Nephron (organoid): ENCODE data around the gene AP3S1.
"Not testable (repeated sequence)": the region's sequence is repeated elsewhere in the genome, so short reads cannot be mapped to it uniquely, and the experiment has no call there.

Experiments
- H3K27ac Mint-ChIP-seq, 3 experiments: 2 replicates each; pipeline ENCODE4 v1.8.0; 2020; ENCODE audit warnings: mixed read lengths in 3 of 3, mild to moderate bottlenecking in 2 of 3, moderate library complexity in 1 of 3
- H3K27me3 Mint-ChIP-seq: 2 replicates; pipeline ENCODE4 v1.8.0; 2021; ENCODE audit warnings: low read depth, mild to moderate bottlenecking, moderate library complexity, mixed read lengths
- H3K36me3 Mint-ChIP-seq: 2 replicates; pipeline ENCODE4 v1.8.0; 2020; ENCODE audit warnings: low read depth, mixed read lengths
- H3K4me1 Mint-ChIP-seq: 2 replicates; pipeline ENCODE4 v1.8.0; 2020; ENCODE audit warnings: mixed read lengths
- H3K4me3 Mint-ChIP-seq, 3 experiments: 2 replicates each; pipeline ENCODE4 v1.8.0; 2020; ENCODE audit warnings: mild to moderate bottlenecking in 3 of 3, mixed read lengths in 3 of 3, moderate library complexity in 2 of 3
- H3K9me3 Mint-ChIP-seq: 2 replicates; pipeline ENCODE4 v1.8.0; 2020; ENCODE audit warnings: mixed read lengths
- TF ChIP-seq, protein P1 (sequence below), 3 experiments: fragments of 200-600 bp; sonication (generic); IDR thresholded peaks; one replicate each; pipeline ENCODE4 v1.5.0; 2021; ENCODE audit warnings: antibody characterized with exemption in 3 of 3; ENCODE audit not compliant: unreplicated experiment in 3 of 3

Gene AP3S1

DNA sequence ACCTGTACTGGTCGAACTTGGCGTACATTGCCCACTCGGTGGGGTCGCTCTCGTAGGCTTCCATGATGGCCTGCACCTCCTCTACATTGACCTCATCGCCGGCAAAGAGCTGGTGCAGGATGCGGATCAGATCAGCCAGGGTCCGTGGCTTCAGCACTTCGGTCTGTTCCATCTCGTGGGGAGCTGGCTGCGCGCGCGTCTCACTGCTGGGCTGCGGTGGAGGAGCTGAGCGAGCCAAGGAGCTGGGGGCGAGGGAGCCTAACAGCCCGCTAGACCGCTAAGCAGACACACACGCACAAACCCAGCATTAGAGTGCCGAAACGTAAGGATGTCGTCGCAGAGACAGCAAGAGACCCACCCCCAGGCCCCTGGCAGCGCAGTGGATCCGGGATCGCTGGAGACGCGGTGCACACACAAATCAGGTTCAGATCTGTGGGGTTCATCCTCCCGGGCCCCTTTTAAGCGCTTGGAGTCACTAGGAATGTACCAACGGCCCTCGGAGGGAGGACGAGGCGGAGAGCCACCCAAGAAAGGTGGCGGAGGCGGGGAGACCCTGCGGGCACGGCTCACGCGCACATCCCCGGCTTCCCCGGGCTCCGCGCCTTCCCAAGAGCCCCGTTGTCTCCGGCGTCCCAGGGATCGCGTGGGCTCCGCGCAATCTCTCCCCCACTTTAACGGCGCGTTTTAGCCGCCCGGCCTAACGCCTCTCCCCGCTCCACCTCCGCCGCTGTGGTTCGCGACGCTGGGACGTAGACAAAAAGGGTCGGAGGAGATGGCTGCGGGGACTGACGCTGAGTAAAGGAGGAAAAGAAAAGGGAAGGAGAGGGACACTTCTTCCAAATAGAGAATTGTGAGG lies 25.3 kb upstream of the AP3S1 start, which contains the start of gene CDO1:
TSS of gene CDO1 (minus strand) at position 434 of the 856 bp plus-strand sequence. CDS start at position 172, 262 bp downstream.
- Mint-ChIP-seq H3K36me3 (peaks cover 13% of the 10 kb centered on the region), H3K9me3 (no peaks in the 10 kb centered on the region), H3K27ac (peak within 1 kb of the TSS; percentile 98 to 99 (median 99)), H3K4me1 (peaks cover 35% of the 10 kb centered on the region), H3K4me3 (peak within 1 kb of the TSS; percentile 96), H3K27me3 (peaks cover 21% of the 10 kb centered on the region)
- TF ChIP-seq, protein P1, sequence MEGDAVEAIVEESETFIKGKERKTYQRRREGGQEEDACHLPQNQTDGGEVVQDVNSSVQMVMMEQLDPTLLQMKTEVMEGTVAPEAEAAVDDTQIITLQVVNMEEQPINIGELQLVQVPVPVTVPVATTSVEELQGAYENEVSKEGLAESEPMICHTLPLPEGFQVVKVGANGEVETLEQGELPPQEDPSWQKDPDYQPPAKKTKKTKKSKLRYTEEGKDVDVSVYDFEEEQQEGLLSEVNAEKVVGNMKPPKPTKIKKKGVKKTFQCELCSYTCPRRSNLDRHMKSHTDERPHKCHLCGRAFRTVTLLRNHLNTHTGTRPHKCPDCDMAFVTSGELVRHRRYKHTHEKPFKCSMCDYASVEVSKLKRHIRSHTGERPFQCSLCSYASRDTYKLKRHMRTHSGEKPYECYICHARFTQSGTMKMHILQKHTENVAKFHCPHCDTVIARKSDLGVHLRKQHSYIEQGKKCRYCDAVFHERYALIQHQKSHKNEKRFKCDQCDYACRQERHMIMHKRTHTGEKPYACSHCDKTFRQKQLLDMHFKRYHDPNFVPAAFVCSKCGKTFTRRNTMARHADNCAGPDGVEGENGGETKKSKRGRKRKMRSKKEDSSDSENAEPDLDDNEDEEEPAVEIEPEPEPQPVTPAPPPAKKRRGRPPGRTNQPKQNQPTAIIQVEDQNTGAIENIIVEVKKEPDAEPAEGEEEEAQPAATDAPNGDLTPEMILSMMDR (IDR thresholded peaks at IDR 0.05; ENCODE audit: unreplicated experiment in 3 of 3): no peak

DNA sequence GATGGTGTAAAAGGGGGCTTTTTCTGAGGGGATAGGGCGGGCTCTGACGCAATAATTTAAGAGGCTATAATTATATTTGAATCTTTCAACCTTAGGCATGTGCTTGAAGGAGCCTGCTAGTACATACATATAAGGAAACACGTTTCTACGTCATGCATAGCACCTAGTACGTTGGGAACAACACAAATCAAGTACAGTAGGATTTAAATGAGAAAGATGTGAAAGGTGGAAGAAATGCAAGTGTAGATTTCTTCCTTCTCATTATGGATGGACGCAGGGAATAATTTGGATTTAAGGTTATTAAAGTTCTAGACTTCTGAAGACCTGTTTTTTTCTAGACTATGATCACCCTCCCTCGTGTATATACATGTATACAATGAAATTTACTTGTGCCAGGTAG lies 24.3 kb upstream of the AP3S1 start:
- Mint-ChIP-seq H3K9me3 (peaks cover 2% of the 10 kb centered on the region), H3K36me3 (peaks cover 8% of the 10 kb centered on the region), H3K4me3 (peak overlapping the region; percentile 59 to 96 (median 66)), H3K4me1 (peaks cover 31% of the 10 kb centered on the region), H3K27me3 (peaks cover 21% of the 10 kb centered on the region), H3K27ac (peak overlapping the region; percentile 98 to 99 (median 99))
- TF ChIP-seq, protein P1 (IDR thresholded peaks at IDR 0.05; ENCODE audit: unreplicated experiment in 3 of 3): no peak

DNA sequence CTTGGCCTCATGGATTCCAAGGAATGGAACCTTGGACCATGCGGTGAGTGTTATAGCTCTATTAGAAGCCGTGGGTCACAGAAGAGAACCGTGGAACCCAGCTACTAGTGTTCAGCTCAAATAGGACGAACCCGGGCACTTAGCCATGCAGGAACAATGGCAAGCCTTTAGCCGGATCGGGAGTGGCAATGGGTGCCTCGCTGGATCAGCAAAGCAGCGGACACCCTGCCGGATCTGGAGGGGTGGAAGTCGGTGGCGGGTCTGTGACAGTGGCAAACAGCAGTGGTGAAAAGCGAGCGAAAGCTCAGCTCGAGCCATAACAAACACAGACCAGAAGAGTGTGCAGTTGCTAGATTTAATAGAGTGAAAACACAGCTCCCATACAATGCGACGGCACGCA lies 22.9 kb upstream of the AP3S1 start:
- H3K4me3 Mint-ChIP-seq: peak overlapping the region in 1 of 3 experiments; percentile 64
- H3K27ac Mint-ChIP-seq: no peak overlapping the region
- peaks cover 19% of the 10 kb centered on the region for H3K27me3 Mint-ChIP-seq
- peaks cover 6% of the 10 kb centered on the region for H3K9me3 Mint-ChIP-seq
- peaks cover 3% of the 10 kb centered on the region for H3K36me3 Mint-ChIP-seq
- peaks cover 23% of the 10 kb centered on the region for H3K4me1 Mint-ChIP-seq
- TF ChIP-seq, protein P1 (IDR thresholded peaks at IDR 0.05; ENCODE audit: unreplicated experiment in 3 of 3): no peak

DNA sequence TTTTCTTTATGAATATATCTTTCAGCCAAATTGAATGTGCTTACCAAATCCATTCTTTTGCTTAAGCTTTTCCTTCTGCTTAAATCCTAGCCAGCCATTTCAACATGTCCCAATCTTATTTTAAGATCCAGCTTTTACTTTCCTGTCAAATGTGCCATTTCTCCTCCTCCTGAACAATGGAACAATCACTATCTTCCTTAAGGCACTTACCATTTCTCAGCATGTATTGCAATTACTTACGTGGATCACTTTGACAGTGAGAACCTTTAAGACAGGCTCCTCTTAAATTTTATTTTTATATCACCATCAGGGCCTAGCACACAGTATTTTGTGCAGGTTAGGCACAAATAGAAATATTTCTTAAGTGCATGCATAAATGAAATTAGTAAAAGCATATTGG lies 20.9 kb upstream of the AP3S1 start:
- H3K9me3 Mint-ChIP-seq: peaks cover 20% of the 10 kb centered on the region

DNA sequence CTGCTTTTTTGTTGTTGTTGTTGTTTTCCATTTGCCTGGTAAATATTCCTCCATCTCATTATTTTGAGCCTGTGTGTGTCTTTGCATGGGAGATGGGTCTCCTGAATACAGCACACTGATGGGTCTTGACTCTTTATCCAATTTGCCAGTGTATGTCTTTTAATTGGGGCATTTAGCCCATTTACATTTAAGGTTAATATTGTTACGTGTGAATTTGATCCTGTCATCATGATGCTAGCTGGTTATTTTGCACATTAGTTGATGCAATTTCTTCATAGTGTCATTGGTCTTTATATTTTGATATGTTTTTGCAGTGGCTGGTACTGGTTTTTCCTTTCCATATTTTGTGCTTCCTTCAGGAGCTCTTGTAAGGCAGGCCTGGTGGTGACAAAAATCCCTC lies 16.8 kb upstream of the AP3S1 start:
- H3K27ac Mint-ChIP-seq, H3K4me1 Mint-ChIP-seq, H3K27me3 Mint-ChIP-seq, H3K4me3 Mint-ChIP-seq: not testable (repeated sequence)
- Mint-ChIP-seq H3K36me3 (peaks cover 35% of the 10 kb centered on the region), H3K9me3 (peaks cover 30% of the 10 kb centered on the region)

More for the DNA sequence above, 20.9 kb upstream of the AP3S1 start:
- peaks cover 4% of the 10 kb centered on the region for H3K36me3 Mint-ChIP-seq
- peaks cover 6% of the 10 kb centered on the region for H3K4me1 Mint-ChIP-seq
- peaks cover 4% of the 10 kb centered on the region for H3K27me3 Mint-ChIP-seq
- no peak overlapping the region for H3K4me3 Mint-ChIP-seq
- no peak overlapping the region for H3K27ac Mint-ChIP-seq
- TF ChIP-seq, protein P1 (IDR thresholded peaks at IDR 0.05; ENCODE audit: unreplicated experiment in 3 of 3): no peak

DNA sequence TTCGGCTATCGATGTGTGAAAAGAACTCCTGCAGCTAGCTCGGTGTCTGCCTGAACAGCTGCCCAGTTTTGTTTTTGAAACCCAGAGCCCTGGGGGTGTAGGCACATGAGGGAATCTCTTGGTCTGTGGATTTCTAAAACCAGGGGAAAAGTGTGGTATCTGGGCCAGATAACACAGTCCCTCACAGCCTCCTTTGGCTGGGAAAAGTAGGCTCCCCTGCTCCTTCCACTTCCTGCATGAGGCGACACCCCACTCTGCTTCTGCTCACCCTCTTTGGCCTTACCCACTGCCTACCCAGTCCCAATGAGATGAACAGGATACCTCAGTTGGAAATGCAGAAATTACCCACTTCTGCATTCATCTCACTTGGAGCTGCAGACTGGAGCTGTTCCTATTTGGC lies 15.8 kb upstream of the AP3S1 start:
- Mint-ChIP-seq H3K9me3 (peaks cover 30% of the 10 kb centered on the region), H3K4me3 (no peak overlapping the region), H3K27me3 (no peaks in the 10 kb centered on the region), H3K36me3 (peaks cover 36% of the 10 kb centered on the region), H3K27ac (no peak overlapping the region), H3K4me1 (no peaks in the 10 kb centered on the region)
- TF ChIP-seq, protein P1 (IDR thresholded peaks at IDR 0.05; ENCODE audit: unreplicated experiment in 3 of 3): no peak
